HG03460 (cell line): ENCODE measurements around the gene STRIT1.

ENCODE experiments used
- ATAC-seq: cut with Tn5 transposase; IDR thresholded peaks from one replicate; pipeline ENCODE4 v1.9.1; 2021; ENCODE audit not compliant: unreplicated experiment

STRIT1 gene

DNA sequence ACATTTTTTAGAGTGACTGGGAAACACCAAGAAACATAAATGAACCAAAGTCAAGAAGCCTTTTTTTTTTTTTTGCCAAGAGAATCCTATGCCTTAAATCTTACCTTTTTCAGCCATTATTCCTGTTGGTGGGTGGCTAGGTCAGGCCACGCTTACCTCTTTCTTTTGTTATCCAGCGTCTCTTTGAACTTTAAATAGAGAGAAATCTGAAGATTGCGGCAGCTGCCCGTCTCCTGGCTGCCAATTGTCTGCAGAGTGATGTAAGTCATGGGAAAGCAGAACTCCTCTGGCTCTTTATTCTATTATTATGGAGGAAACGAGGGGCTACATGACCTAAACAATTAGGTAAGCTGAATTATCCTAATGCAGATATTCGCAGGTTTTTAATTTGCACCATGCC, at the start of gene STRIT1:
STRIT1 (minus strand) TSS at position 168 of the 400 bp plus-strand sequence.
- ATAC-seq: no peak

GRCh38 chr3:155342344-155342743, 48.9 kb upstream of the STRIT1 start:
- no peak for ATAC-seq

DNA sequence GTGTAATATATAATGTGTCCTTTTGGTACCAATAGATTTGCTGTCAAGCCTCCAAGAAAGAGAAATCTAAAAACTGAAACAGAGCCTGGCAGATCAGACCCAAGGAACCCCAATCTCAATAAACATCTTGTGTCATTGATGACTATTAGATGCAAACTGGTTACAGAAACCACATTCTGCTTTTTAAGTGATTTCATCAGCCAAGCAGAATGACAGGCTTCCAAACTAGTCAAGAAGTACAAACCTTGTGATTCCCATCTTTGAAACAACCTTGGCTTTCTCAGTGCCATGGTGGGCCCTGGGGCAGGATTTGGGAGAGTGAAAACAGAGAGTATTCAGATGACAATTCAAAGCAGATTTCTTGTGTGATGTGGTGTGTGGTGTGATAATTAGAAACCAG, 45.6 kb upstream of the STRIT1 start:
- no peak for ATAC-seq

- no peak for ATAC-seq
Measured at GRCh38 chr3:155335724-155336354, 42.4 kb upstream of the STRIT1 start.

GRCh38 chr3:155334914-155335723, 41.6 kb upstream of the STRIT1 start:
- peak; percentile 79 for ATAC-seq

GRCh38 chr3:155334215-155334913, 40.9 kb upstream of the STRIT1 start:
- ATAC-seq: no peak

GRCh38 chr3:155332716-155333115, 39.2 kb upstream of the STRIT1 start:
- ATAC-seq: no peak

DNA sequence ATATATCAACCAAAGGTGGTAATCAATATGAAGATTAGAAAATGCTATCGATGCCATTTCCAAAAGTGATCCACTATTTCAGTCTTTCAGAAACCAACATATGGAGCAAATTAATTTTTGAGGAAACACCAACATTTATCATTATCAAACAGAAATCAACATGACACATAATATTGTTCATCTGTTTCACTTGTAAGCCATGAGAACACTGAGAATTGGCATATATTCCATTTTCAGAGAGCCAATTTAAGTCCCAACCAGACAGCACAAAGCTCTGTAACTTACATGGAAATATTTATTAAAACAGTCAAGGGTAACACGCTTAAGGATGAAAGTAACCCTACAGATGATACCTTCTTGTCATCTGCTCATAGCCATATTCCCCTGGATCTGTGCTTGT, 37.6 kb upstream of the STRIT1 start:
- no peak for ATAC-seq

DNA sequence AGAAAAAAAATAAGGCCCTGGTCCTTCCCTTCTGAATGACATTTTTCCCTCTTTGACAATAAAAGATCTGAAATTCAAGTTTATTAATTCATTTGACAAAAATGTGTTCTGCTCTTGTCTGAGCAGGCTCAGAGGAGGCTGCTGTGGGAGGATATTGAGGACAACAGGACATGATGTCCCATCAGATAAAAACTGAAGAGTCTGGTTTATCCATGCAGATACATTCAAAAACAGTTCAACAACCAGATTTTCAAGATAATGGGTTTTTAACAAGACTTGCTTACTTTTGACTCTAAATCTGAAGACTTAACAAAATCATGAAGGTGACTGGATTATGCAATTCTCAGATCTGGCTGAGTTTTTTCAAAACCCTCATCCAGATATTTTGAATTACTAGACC, 36.9 kb upstream of the STRIT1 start:
- ATAC-seq: no peak

DNA sequence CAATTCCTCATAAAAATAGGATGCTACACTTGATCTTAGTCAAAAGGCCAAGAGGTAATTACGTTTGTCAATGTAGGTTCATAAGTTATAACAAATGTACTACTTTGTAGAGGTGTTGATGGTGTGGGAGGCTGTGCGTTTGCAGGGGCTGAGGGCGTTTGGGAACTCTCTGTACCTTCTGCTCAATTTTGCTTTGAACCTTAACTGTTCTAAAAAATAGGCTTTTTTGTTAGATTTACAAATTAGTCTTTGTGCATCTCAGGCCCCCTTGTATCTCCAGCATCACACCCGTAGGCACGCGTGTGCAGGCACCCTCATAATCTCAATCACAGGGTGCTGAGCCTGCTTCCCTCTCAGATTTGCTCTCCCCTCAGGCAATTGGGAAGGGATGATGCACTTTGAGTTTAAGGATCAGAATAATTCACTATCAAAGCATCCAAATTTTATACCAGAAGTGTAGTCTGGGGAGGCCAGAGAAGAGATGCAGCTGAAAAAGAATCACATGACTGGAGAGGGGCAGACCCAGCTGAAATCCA, 36.1 kb upstream of the STRIT1 start:
- ATAC-seq: no peak

- ATAC-seq: no peak
Measured at GRCh38 chr3:155327871-155328270, 34.4 kb upstream of the STRIT1 start.

DNA sequence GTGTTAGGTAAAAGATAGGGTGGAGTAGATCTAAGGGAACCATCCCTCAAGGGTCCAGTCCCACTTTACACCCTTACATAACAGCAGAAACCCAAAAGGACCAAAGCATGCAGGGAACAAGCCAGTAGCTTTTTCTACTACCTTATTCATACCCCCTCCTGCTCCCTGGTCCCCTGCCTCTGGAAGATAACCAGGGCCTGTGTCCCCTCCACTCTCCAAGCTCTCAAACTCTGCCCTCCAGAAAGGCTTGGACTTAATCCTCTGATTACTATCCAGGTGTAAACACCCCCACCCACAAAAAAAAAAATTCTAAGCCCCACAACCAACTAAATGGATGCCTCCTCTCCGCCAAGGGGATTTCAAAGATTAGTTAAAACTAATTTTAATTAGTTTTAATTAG, 33.9 kb upstream of the STRIT1 start:
- ATAC-seq: no peak

DNA sequence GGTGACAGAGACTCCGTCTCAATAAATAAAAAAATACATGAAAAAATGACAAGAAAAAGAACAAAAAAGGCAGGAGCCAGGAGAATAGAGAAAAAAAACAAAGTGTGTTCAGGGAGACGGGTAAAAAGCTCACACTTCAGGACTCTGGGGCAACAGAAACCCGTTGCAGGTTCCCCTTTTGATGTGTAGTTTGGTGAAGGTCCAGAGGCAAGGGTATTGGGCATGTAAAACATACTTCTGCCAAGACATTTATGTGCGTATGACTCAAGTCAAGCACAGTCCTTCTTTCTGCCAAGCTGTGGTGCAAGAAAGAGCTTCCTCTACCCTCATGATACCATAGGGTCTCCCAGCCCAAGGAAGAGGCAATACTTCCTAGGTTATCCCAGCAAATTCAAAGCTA, 33.4 kb upstream of the STRIT1 start:
- no peak for ATAC-seq

- ATAC-seq: no peak
Measured at GRCh38 chr3:155326244-155326643, 32.8 kb upstream of the STRIT1 start.

GRCh38 chr3:155325263-155325835, 31.9 kb upstream of the STRIT1 start:
- no peak for ATAC-seq

- ATAC-seq: peak; percentile 86
Measured at GRCh38 chr3:155323063-155323666, 29.7 kb upstream of the STRIT1 start.

DNA sequence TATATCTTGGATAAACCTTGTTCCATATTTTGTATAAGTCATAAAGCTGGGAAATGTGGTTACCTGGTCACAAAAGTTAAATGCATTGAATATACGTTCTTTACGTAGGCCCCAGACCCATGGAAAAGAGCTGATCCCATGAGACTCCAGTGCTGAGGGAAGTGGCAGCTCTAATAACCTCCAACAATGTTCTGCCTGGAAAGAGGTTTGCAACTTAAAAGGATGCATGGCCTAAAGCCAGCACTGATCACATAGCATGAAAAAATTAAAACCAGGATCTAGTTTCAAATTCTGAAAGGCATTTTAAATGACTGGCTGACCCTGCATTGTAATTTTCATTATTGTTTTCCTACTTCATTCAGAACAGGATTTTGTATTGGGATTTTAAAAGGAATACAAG, 27.9 kb upstream of the STRIT1 start:
- ATAC-seq: no peak

- no peak for ATAC-seq
Measured at GRCh38 chr3:155320934-155321333, 27.5 kb upstream of the STRIT1 start.

DNA sequence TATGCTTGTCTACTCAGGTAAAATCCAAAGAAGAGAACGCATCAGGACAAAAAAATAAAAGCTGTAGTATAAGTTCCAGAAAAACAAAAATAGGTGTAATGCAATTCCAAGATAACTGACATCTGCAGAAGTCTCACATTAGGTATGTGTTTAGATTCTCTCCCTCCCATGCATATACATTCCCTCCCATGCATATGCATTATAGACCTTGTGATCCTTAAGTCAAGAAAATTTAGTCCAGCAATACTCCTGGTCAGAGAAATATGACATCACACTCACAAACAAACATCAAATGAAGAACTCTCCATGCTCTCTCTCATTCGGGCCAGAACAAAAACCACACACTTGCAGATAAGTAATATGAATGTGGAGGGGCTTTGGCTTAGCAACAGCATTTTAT, 25.3 kb upstream of the STRIT1 start:
- no peak for ATAC-seq

- ATAC-seq: no peak
Measured at GRCh38 chr3:155317211-155317610, 23.7 kb upstream of the STRIT1 start.

DNA sequence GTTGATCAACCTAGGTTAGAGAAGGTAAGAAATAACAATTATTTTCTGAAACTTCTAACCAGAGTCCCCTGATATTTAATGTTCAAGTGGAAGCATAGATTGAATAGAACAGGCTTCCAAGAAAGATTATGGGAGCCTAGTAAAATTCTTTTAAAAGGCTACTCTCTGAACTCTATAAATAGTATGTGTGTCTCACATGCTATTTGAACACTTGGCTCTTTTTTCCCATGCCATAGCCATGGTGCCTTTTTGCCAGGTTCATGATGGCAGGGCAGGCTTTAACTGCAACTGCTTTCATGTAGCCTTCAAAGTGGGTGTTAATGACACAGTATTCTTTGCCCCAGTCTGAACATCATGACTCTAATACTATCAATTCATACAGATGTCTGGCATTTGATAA, 22.9 kb upstream of the STRIT1 start:
- no peak for ATAC-seq
